HG02852 (cell line): ENCODE data around the gene FAM9C.

Source experiments
- ATAC-seq: cut with Tn5 transposase; IDR thresholded peaks from one replicate; pipeline ENCODE4 v1.9.1; 2021; ENCODE audit warnings: mild to moderate bottlenecking, moderate library complexity; ENCODE audit not compliant: unreplicated experiment

Gene FAM9C

DNA sequence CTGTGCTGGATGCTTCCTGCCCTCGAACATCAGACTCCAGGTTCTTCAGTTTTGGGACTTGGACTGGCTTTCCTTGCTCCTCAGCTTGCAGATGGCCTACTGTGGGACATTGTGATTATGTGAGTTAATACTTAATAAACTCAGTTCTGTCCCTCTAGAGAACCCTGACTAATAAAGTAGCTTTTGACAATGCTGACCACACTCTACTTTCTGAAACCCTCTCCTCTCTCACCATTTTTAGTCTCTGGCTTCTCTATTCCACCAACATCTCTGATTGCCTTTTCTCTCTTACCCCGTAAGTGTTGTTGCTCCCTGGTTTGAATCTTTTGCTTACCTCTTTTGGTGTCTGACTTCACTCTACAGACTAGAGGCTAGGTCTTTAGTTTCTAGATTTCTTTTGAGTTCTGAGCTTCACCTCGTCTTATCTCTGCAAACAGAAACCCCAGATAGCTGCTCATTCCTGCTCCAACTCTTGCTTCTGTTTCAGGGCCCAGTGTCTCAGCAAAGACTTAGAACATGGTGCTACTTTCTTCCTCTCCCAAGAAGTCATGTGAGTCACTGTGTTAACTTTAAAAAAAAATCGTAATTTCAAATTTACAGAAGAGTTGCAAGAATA, 58.1 kb downstream of the FAM9C start:
- peak; percentile 47 for ATAC-seq
